ENCODE measurements around the gene WWOX.

WWOX gene

GRCh38 chr16:78362524-78363135 is 263.2 kb downstream of the WWOX start:
- no peak for DNase-seq (ENCODE audit: low spot score)

GRCh38 chr16:78363843-78364555 is 264.5 kb downstream of the WWOX start:
- DNase-seq (ENCODE audit: low spot score) = no peak

- no peak for DNase-seq (ENCODE audit: low spot score)
Measured at GRCh38 chr16:78364556-78364880, 265.1 kb downstream of the WWOX start.

GRCh38 chr16:78365366-78365765 is 265.9 kb downstream of the WWOX start:
- DNase-seq (ENCODE audit: low spot score) = no peak

- no peak for DNase-seq (ENCODE audit: low spot score)
Measured at GRCh38 chr16:78368121-78369102, 269.0 kb downstream of the WWOX start.

GRCh38 chr16:78372277-78372676 is 272.8 kb downstream of the WWOX start:
- DNase-seq (ENCODE audit: low spot score) = no peak

GRCh38 chr16:78375055-78375679 is 275.7 kb downstream of the WWOX start:
- DNase-seq (ENCODE audit: low spot score) = no peak

GRCh38 chr16:78376452-78376851 is 277.0 kb downstream of the WWOX start:
- DNase-seq (ENCODE audit: low spot score) = no peak

- DNase-seq (ENCODE audit: low spot score) = no peak
Measured at GRCh38 chr16:78377312-78377711, 277.9 kb downstream of the WWOX start.

GRCh38 chr16:78381060-78381459 is 281.6 kb downstream of the WWOX start:
- DNase-seq (ENCODE audit: low spot score) = no peak

GRCh38 chr16:78383118-78383517 is 283.7 kb downstream of the WWOX start:
- DNase-seq (ENCODE audit: low spot score) = no peak

GRCh38 chr16:78385086-78385805 is 285.8 kb downstream of the WWOX start:
- no peak for DNase-seq (ENCODE audit: low spot score)

- no peak for DNase-seq (ENCODE audit: low spot score)
Measured at GRCh38 chr16:78386557-78387324, 287.3 kb downstream of the WWOX start.

GRCh38 chr16:78389009-78389498 is 289.6 kb downstream of the WWOX start:
- no peak for DNase-seq (ENCODE audit: low spot score)

- no peak for DNase-seq (ENCODE audit: low spot score)
Measured at GRCh38 chr16:78390092-78390491, 290.6 kb downstream of the WWOX start.

GRCh38 chr16:78390508-78391324 is 291.3 kb downstream of the WWOX start:
- DNase-seq (ENCODE audit: low spot score) = no peak

- no peak for DNase-seq (ENCODE audit: low spot score)
Measured at GRCh38 chr16:78392585-78393195, 293.2 kb downstream of the WWOX start.

- no peak for DNase-seq (ENCODE audit: low spot score)
Measured at GRCh38 chr16:78395035-78395434, 295.6 kb downstream of the WWOX start.

GRCh38 chr16:78396046-78396445 is 296.6 kb downstream of the WWOX start:
- no peak for DNase-seq (ENCODE audit: low spot score)

All from kidney tubule cell (primary cell).